H9 (cell line): ENCODE results near the gene BAHD1. TPM values are rescaled to one million over a fixed set of nuclear protein-coding genes. Genes with fewer than 3 reads are reported as not detected.

ENCODE experiments used
- DNase-seq: peaks from one replicate; pipeline ENCODE4 v3.0.0-alpha.2; 2017
- H2AFZ ChIP-seq: one replicate; pipeline ENCODE4 v1.6.1; 2013; ENCODE audit warnings: mild to moderate bottlenecking, low read length, control low read depth, moderate library complexity
- H2AK5ac ChIP-seq: 2 replicates; pipeline ENCODE4 v1.6.1; 2013; ENCODE audit warnings: low read length, control low read depth, mixed read lengths; ENCODE audit not compliant: insufficient read length
- H2BK120ac ChIP-seq: one replicate; pipeline ENCODE4 v1.6.1; 2013; ENCODE audit warnings: low read depth, mild to moderate bottlenecking, low read length, control low read depth, inconsistent platforms; ENCODE audit not compliant: poor library complexity, severe bottlenecking
- H2BK12ac ChIP-seq: 2 replicates; pipeline ENCODE4 v1.6.1; 2013; ENCODE audit warnings: low read length, control low read depth, mixed read lengths, low read depth; ENCODE audit not compliant: insufficient read length
- H2BK15ac ChIP-seq: 2 replicates; pipeline ENCODE4 v1.6.1; 2013; ENCODE audit warnings: low read depth, low read length, control low read depth
- H2BK20ac ChIP-seq: one replicate; pipeline ENCODE4 v1.6.1; 2013; ENCODE audit warnings: low read depth, mild to moderate bottlenecking, low read length, control low read depth, inconsistent platforms; ENCODE audit not compliant: poor library complexity, severe bottlenecking
- H2BK5ac ChIP-seq: 2 replicates; pipeline ENCODE4 v1.6.1; 2013; ENCODE audit warnings: low read length, control low read depth, mixed read lengths; ENCODE audit not compliant: insufficient read length
- H3K14ac ChIP-seq: 2 replicates; pipeline ENCODE4 v1.6.1; 2013; ENCODE audit warnings: low read length, control low read depth; ENCODE audit not compliant: insufficient read depth
- H3K18ac ChIP-seq: 2 replicates; pipeline ENCODE4 v1.6.1; 2013; ENCODE audit warnings: low read depth, mild to moderate bottlenecking, mixed read lengths, low read length, control low read depth; ENCODE audit not compliant: insufficient read length
- H3K23ac ChIP-seq: 2 replicates; pipeline ENCODE4 v1.6.1; 2013; ENCODE audit warnings: low read length, control low read depth, mixed read lengths, low read depth; ENCODE audit not compliant: insufficient read length
- H3K23me2 ChIP-seq: 2 replicates; pipeline ENCODE4 v1.6.1; 2013; ENCODE audit warnings: low read depth, mild to moderate bottlenecking, mixed read lengths, low read length, control low read depth; ENCODE audit not compliant: insufficient read length, poor library complexity, severe bottlenecking
- H3K27ac ChIP-seq: 2 replicates; pipeline ENCODE4 v1.5.1; 2013; ENCODE audit warnings: low read length, control low read depth, mixed read lengths, low read depth; ENCODE audit not compliant: insufficient read length
- H3K27me3 ChIP-seq: 2 replicates; pipeline ENCODE4 v1.6.1; 2013; ENCODE audit warnings: low read length, control low read depth, inconsistent platforms; ENCODE audit not compliant: insufficient read depth
- H3K4ac ChIP-seq: 2 replicates; pipeline ENCODE4 v1.6.1; 2013; ENCODE audit warnings: low read depth, mild to moderate bottlenecking, control low read depth, inconsistent platforms, low read length, moderate library complexity
- H3K4me1 ChIP-seq: 2 replicates; pipeline ENCODE4 v1.6.1; 2013; ENCODE audit warnings: low read length, control low read depth, inconsistent platforms; ENCODE audit not compliant: insufficient read depth
- H3K4me2 ChIP-seq: 2 replicates; pipeline ENCODE4 v1.6.1; 2013; ENCODE audit warnings: low read length, control low read depth, mixed read lengths; ENCODE audit not compliant: insufficient read length, insufficient read depth
- H3K56ac ChIP-seq: 2 replicates; pipeline ENCODE4 v1.6.1; 2013; ENCODE audit warnings: low read depth, mild to moderate bottlenecking, mixed read lengths, low read length, control low read depth; ENCODE audit not compliant: insufficient read length
- H3K79me1 ChIP-seq: 2 replicates; pipeline ENCODE4 v1.6.1; 2013; ENCODE audit warnings: low read depth, mild to moderate bottlenecking, moderate library complexity, low read length, control low read depth, inconsistent platforms; ENCODE audit not compliant: insufficient read depth, poor library complexity, severe bottlenecking
- H3K79me2 ChIP-seq: 2 replicates; pipeline ENCODE4 v1.6.1; 2013; ENCODE audit warnings: low read length, control low read depth, inconsistent platforms; ENCODE audit not compliant: insufficient read depth
- H3K9ac ChIP-seq: 2 replicates; pipeline ENCODE4 v1.6.1; 2013; ENCODE audit warnings: low read length, control low read depth, mixed read lengths; ENCODE audit not compliant: insufficient read length; ENCODE audit errors: extremely low read depth
- H3K9me3 ChIP-seq: one replicate; pipeline ENCODE4 v1.6.1; 2013; ENCODE audit warnings: low read depth, low read length, inconsistent platforms; ENCODE audit not compliant: control insufficient read depth
- H3T11ph ChIP-seq: one replicate; pipeline ENCODE4 v1.6.1; 2013; ENCODE audit warnings: mild to moderate bottlenecking, low read length, control low read depth, inconsistent platforms
- H4K20me1 ChIP-seq: one replicate; pipeline ENCODE4 v1.6.1; 2013; ENCODE audit not compliant: control insufficient read depth, insufficient read length, insufficient read depth
- H4K5ac ChIP-seq: 2 replicates; pipeline ENCODE4 v1.6.1; 2013; ENCODE audit warnings: low read depth, mild to moderate bottlenecking, mixed read lengths, low read length, control low read depth; ENCODE audit not compliant: insufficient read length
- H4K8ac ChIP-seq: replicated peaks from 2 replicates; pipeline ENCODE4 v1.6.1; 2013; ENCODE audit warnings: low read length, control low read depth, mixed read lengths, low read depth; ENCODE audit not compliant: insufficient read length
- H4K91ac ChIP-seq: 2 replicates; pipeline ENCODE4 v1.6.1; 2013; ENCODE audit warnings: low read depth, mild to moderate bottlenecking, moderate library complexity, mixed read lengths, low read length, control low read depth; ENCODE audit not compliant: insufficient read length
- H3K27ac Mint-ChIP-seq, 3 experiments: 2 replicates in 2 of 3; 3 replicates in 1 of 3; pipeline ENCODE4 v1.8.0; 2020 to 2021; ENCODE audit warnings: mixed read lengths in 3 of 3, mild to moderate bottlenecking in 1 of 3, moderate library complexity in 1 of 3
- H3K27me3 Mint-ChIP-seq: 2 replicates; pipeline ENCODE4 v1.8.0; 2021; ENCODE audit warnings: low read depth, mild to moderate bottlenecking, moderate library complexity, mixed read lengths
- H3K36me3 Mint-ChIP-seq, 3 experiments: 2 replicates in 2 of 3; 3 replicates in 1 of 3; pipeline ENCODE4 v1.8.0; 2020 to 2021; ENCODE audit warnings: low read depth in 3 of 3, mixed read lengths in 3 of 3; ENCODE audit not compliant: insufficient read depth in 1 of 3
- H3K4me1 Mint-ChIP-seq, 2 experiments: 2 replicates each; pipeline ENCODE4 v1.8.0; 2020; ENCODE audit warnings: mixed read lengths in 2 of 2
- H3K4me3 Mint-ChIP-seq, 2 experiments: 2 replicates in 1 of 2; 3 replicates in 1 of 2; pipeline ENCODE4 v1.8.0; 2020 to 2021; ENCODE audit warnings: mild to moderate bottlenecking in 2 of 2, mixed read lengths in 2 of 2, moderate library complexity in 1 of 2
- H3K9me3 Mint-ChIP-seq, 2 experiments: 2 replicates in 1 of 2; 3 replicates in 1 of 2; pipeline ENCODE4 v1.8.0; 2020; ENCODE audit warnings: mild to moderate bottlenecking in 2 of 2, mixed read lengths in 2 of 2, moderate library complexity in 1 of 2
- total RNA-seq: library from RNA; stranded (reverse); gene quantifications from 2 replicates; pipeline ENCODE4 v1.2.1, GENCODE V29; 2021
- TF ChIP-seq, protein P1 (sequence below): fragments of 200-600 bp; sonication (generic); conservative IDR thresholded peaks from 3 replicates; pipeline ENCODE4 v1.8.0; 2021; ENCODE audit warnings: antibody characterized with exemption, mild to moderate bottlenecking

Gene BAHD1
- total RNA-seq, 1 experiment from 2014 or later, result 54.1 TPM

DNA sequence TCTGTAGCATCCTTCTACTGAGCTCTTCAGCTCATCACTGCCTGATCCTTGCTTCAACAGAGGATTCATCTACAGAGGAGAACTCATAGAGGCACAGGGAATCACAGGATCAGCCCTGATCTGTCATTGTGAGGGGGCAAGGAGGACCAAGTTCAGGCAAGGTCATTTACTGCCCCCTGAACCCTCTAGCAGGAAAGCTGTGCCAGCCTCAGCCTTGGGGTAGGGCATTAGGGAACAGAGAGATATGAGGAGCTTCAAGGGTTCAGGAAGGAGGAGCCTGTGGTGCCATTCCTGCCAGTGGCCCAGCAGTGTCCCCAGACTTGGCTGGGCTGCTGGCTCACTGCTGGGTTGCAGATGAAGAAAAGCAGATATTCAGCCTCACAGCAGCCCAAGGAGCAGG lies 38.3 kb downstream of the BAHD1 start:
- H4K91ac ChIP-seq, result no peak overlapping the region
- no peak overlapping the region for H3K56ac ChIP-seq
- no peak overlapping the region for H2BK120ac ChIP-seq
- no peak overlapping the region for H2BK5ac ChIP-seq
- no peaks in the 10 kb centered on the region for H3K23me2 ChIP-seq
- TF ChIP-seq, protein P1, sequence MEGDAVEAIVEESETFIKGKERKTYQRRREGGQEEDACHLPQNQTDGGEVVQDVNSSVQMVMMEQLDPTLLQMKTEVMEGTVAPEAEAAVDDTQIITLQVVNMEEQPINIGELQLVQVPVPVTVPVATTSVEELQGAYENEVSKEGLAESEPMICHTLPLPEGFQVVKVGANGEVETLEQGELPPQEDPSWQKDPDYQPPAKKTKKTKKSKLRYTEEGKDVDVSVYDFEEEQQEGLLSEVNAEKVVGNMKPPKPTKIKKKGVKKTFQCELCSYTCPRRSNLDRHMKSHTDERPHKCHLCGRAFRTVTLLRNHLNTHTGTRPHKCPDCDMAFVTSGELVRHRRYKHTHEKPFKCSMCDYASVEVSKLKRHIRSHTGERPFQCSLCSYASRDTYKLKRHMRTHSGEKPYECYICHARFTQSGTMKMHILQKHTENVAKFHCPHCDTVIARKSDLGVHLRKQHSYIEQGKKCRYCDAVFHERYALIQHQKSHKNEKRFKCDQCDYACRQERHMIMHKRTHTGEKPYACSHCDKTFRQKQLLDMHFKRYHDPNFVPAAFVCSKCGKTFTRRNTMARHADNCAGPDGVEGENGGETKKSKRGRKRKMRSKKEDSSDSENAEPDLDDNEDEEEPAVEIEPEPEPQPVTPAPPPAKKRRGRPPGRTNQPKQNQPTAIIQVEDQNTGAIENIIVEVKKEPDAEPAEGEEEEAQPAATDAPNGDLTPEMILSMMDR, result no peak
- no peaks in the 10 kb centered on the region for H3K9me3 Mint-ChIP-seq
- no peak overlapping the region for H3K18ac ChIP-seq
- no peak overlapping the region for H3T11ph ChIP-seq
- H3K23ac ChIP-seq, result no peak overlapping the region
- H2AFZ ChIP-seq, result no peak overlapping the region
- no peak overlapping the region for H2BK20ac ChIP-seq
- peaks cover 27 to 28% of the 10 kb centered on the region in 2 experiments for H3K4me1 Mint-ChIP-seq
- H2AK5ac ChIP-seq, result no peak overlapping the region
- H3K36me3 Mint-ChIP-seq, result no peaks in the 10 kb centered on the region; a peak in 2 of 7 replicates
- H2BK12ac ChIP-seq, result no peak overlapping the region
- peaks cover 6% of the 10 kb centered on the region for H3K27me3 Mint-ChIP-seq
- H4K8ac ChIP-seq, result no peak overlapping the region
- H3K79me1 ChIP-seq, result no peaks in the 10 kb centered on the region
- H3K4me1 ChIP-seq, result no peaks in the 10 kb centered on the region
- no peaks in the 10 kb centered on the region for H3K9me3 ChIP-seq
- no peak overlapping the region for H3K9ac ChIP-seq
- no peaks in the 10 kb centered on the region for H3K27me3 ChIP-seq
- H3K27ac ChIP-seq, result no peak overlapping the region
- DNase-seq, result no peak
- no peak overlapping the region for H2BK15ac ChIP-seq
- no peaks in the 10 kb centered on the region for H4K20me1 ChIP-seq
- no peaks in the 10 kb centered on the region for H3K79me2 ChIP-seq
- H3K4me2 ChIP-seq, result no peak overlapping the region
- H4K5ac ChIP-seq, result no peak overlapping the region
- H3K4me3 Mint-ChIP-seq, result no peak overlapping the region
- H3K4ac ChIP-seq, result no peak overlapping the region
- no peak overlapping the region for H3K14ac ChIP-seq
- no peak overlapping the region for H3K27ac Mint-ChIP-seq
